NCI-H446 (cell line): ENCODE data around the gene WNT16.
A peak's percentile ranks its signal among the peaks of the same experiment; 100 is the strongest.
"Not testable (repeated sequence)": the region's sequence is repeated elsewhere in the genome, so short reads cannot be mapped to it uniquely, and the experiment has no call there.

ENCODE experiments used
- DNase-seq, 2 experiments: peaks; one replicate each; lab custom pipeline; 2025; lab: John Stamatoyannopoulos, UW

The WNT16 gene

GRCh38 chr7:121328508-121329190 is at the start of gene WNT16:
TSS of gene WNT16 (plus strand) at chr7:121329000. CDS start at chr7:121329293, 293 bp downstream.
- DNase-seq = no peak

GRCh38 chr7:121279060-121279620 is 49.7 kb upstream of the WNT16 start:
- DNase-seq = no peak

- no peak for DNase-seq
These were observed 49.0 kb upstream of the WNT16 start for GRCh38 chr7:121279822-121280221.

GRCh38 chr7:121280656-121281055 is 48.1 kb upstream of the WNT16 start:
- DNase-seq = no peak

GRCh38 chr7:121282129-121282528 is 46.7 kb upstream of the WNT16 start:
- no peak for DNase-seq

- DNase-seq = no peak
These were observed 43.6 kb upstream of the WNT16 start for GRCh38 chr7:121285066-121285667.

- no peak for DNase-seq
These were observed 42.6 kb upstream of the WNT16 start for GRCh38 chr7:121286186-121286585.

GRCh38 chr7:121286742-121287734 is 41.8 kb upstream of the WNT16 start:
- no peak for DNase-seq

- DNase-seq = no peak
These were observed 39.9 kb upstream of the WNT16 start for GRCh38 chr7:121288894-121289293.

- DNase-seq = not testable (repeated sequence)
These were observed 38.9 kb upstream of the WNT16 start for GRCh38 chr7:121289930-121290329.

GRCh38 chr7:121294448-121294992 is 34.3 kb upstream of the WNT16 start:
- no peak for DNase-seq

- DNase-seq = no peak
These were observed 31.0 kb upstream of the WNT16 start for GRCh38 chr7:121297843-121298242.

- no peak for DNase-seq
These were observed 30.0 kb upstream of the WNT16 start for GRCh38 chr7:121298831-121299239.

GRCh38 chr7:121300685-121301420 is 27.9 kb upstream of the WNT16 start:
- peak in 1 of 2 experiments; percentile 18 for DNase-seq

GRCh38 chr7:121301446-121302213 is 27.2 kb upstream of the WNT16 start:
- DNase-seq = peak; percentile 27 to 46

GRCh38 chr7:121302214-121302745 is 26.5 kb upstream of the WNT16 start:
- no peak for DNase-seq

- DNase-seq = no peak
These were observed 25.2 kb upstream of the WNT16 start for GRCh38 chr7:121303422-121304101.

GRCh38 chr7:121304102-121304658 is 24.6 kb upstream of the WNT16 start:
- no peak for DNase-seq

- no peak for DNase-seq
These were observed 23.7 kb upstream of the WNT16 start for GRCh38 chr7:121305109-121305508.
